IPS-NIHi7 (cell line): ENCODE data around the gene CMTM2.

Experiments
- DNase-seq: peaks from one replicate; pipeline ENCODE4 v3.0.0; 2012; ENCODE audit warnings: mixed read lengths; ENCODE audit errors: extremely low spot score

The CMTM2 gene

GRCh38 chr16:66578651-66579531, at the start of gene CMTM2:
Gene CMTM2, plus strand, starts transcription at chr16:66579463. Its CDS starts 145 bp downstream, at chr16:66579608.
- no peak for DNase-seq

- DNase-seq: no peak
Measured at GRCh38 chr16:66529475-66529874, 49.8 kb upstream of the CMTM2 start.

GRCh38 chr16:66534376-66534799, 44.9 kb upstream of the CMTM2 start:
- DNase-seq: no peak

GRCh38 chr16:66536525-66536924, 42.7 kb upstream of the CMTM2 start:
- DNase-seq: no peak

GRCh38 chr16:66537236-66537635, 42.0 kb upstream of the CMTM2 start:
- DNase-seq: no peak

GRCh38 chr16:66538910-66539309, 40.4 kb upstream of the CMTM2 start:
- DNase-seq: no peak

- no peak for DNase-seq
Measured at GRCh38 chr16:66539623-66540469, 39.4 kb upstream of the CMTM2 start.

- DNase-seq: no peak
Measured at GRCh38 chr16:66541388-66542355, 37.6 kb upstream of the CMTM2 start.

GRCh38 chr16:66542396-66542795, 36.9 kb upstream of the CMTM2 start:
- no peak for DNase-seq

- DNase-seq: no peak
Measured at GRCh38 chr16:66543541-66543940, 35.7 kb upstream of the CMTM2 start.

GRCh38 chr16:66544016-66544757, 35.1 kb upstream of the CMTM2 start:
- no peak for DNase-seq

- DNase-seq: no peak
Measured at GRCh38 chr16:66547101-66547989, 31.9 kb upstream of the CMTM2 start.

- no peak for DNase-seq
Measured at GRCh38 chr16:66548068-66548467, 31.2 kb upstream of the CMTM2 start.

GRCh38 chr16:66548868-66549267, 30.4 kb upstream of the CMTM2 start:
- no peak for DNase-seq

- peak; percentile 90 for DNase-seq
Measured at GRCh38 chr16:66549284-66550131, 29.8 kb upstream of the CMTM2 start, which contains the start of gene TK2. Gene TK2, minus strand, starts transcription at chr16:66550122. Its CDS starts 61 bp downstream, at chr16:66550061.

GRCh38 chr16:66551348-66551759, 27.9 kb upstream of the CMTM2 start:
- DNase-seq: peak; percentile 50

- no peak for DNase-seq
Measured at GRCh38 chr16:66551788-66552285, 27.4 kb upstream of the CMTM2 start.
